HepG2 (cell line): ENCODE results near the gene SLC25A5. TPM values are rescaled to one million over a fixed set of nuclear protein-coding genes. Genes with fewer than 3 reads are reported as not detected.

Experiments
- FOXA1 ChIP-seq, 2 experiments: fragments of 450-650 bp in 1 of 2; sonication (generic) in 1 of 2; formaldehyde crosslinking in 1 of 2; IDR thresholded peaks; 2 replicates each; pipeline versions ENCODE4 v1.4.0 to v1.6.1; 2016 to 2020; ENCODE audit warnings: missing genetic modification reagents in 1 of 2
- FOXA3 ChIP-seq: IDR thresholded peaks from 2 replicates; pipeline ENCODE4 v1.6.1; 2016; ENCODE audit warnings: missing genetic modification reagents, missing compliant biosample characterization
- FOXJ3 ChIP-seq: sonication (generic); formaldehyde crosslinking; IDR thresholded peaks from 2 replicates; pipeline ENCODE4 v1.4.0; 2020; ENCODE audit warnings: missing genetic modification reagents, mild to moderate bottlenecking, borderline replicate concordance
- HNF1A ChIP-seq, 2 experiments: sonication (generic) in 1 of 2; formaldehyde crosslinking in 1 of 2; IDR thresholded peaks; 2 replicates each; pipeline versions ENCODE4 v1.4.0 to v1.6.1; 2016 to 2020; ENCODE audit warnings: borderline replicate concordance in 1 of 2, low read depth in 1 of 2, mild to moderate bottlenecking in 1 of 2, missing genetic modification reagents in 1 of 2
- HNF4G ChIP-seq, 2 experiments: sonication (generic) in 1 of 2; formaldehyde crosslinking in 1 of 2; IDR thresholded peaks; 2 replicates each; pipeline versions ENCODE4 v1.4.0 to v1.6.1; 2011 to 2020; ENCODE audit warnings: borderline replicate concordance in 2 of 2, low read depth in 2 of 2, mild to moderate bottlenecking in 2 of 2, low read length in 1 of 2, missing genetic modification reagents in 1 of 2, moderate library complexity in 1 of 2
- HOXA3 ChIP-seq: sonication (generic); formaldehyde crosslinking; IDR thresholded peaks from 2 replicates; pipeline ENCODE4 v1.5.0; 2020; ENCODE audit warnings: missing genetic modification reagents
- KDM6A ChIP-seq: IDR thresholded peaks from 2 replicates; pipeline ENCODE4 v1.6.1; 2016; ENCODE audit warnings: low read depth
- NR2C2 ChIP-seq: sonication (generic); formaldehyde crosslinking; IDR thresholded peaks from 2 replicates; pipeline ENCODE4 v1.4.0; 2020; ENCODE audit warnings: missing genetic modification reagents, mild to moderate bottlenecking, moderate library complexity, borderline replicate concordance
- NR2F1 ChIP-seq, 2 experiments: fragments of 450-650 bp in 1 of 2; formaldehyde crosslinking in 1 of 2; IDR thresholded peaks; 2 replicates each; pipeline versions ENCODE4 v1.5.0 to v1.6.1; 2016 to 2020; ENCODE audit warnings: mild to moderate bottlenecking in 1 of 2, missing compliant biosample characterization in 1 of 2, missing genetic modification reagents in 1 of 2, moderate library complexity in 1 of 2
- NR2F6 ChIP-seq, 2 experiments: IDR thresholded peaks; 2 replicates each; pipeline ENCODE4 v1.6.1; 2016; ENCODE audit warnings: antibody characterized with exemption in 1 of 2, mild to moderate bottlenecking in 1 of 2
- PAXIP1 ChIP-seq: sonication (generic); formaldehyde crosslinking; conservative IDR thresholded peaks from 2 replicates; pipeline ENCODE4 v1.4.0; 2020; ENCODE audit warnings: mild to moderate bottlenecking, missing genetic modification reagents, moderate library complexity
- PCBP2 ChIP-seq: fragments of 200-400 bp; formaldehyde crosslinking; optimal IDR thresholded peaks from 2 replicates; pipeline ENCODE3; 2018; ENCODE audit warnings: low read length, low read depth; ENCODE audit not compliant: poor library complexity, severe bottlenecking
- RARA ChIP-seq: IDR thresholded peaks from 2 replicates; pipeline ENCODE4 v1.6.1; 2016; ENCODE audit warnings: missing genetic modification reagents, missing compliant biosample characterization
- RXRB ChIP-seq: IDR thresholded peaks from 2 replicates; pipeline ENCODE4 v1.6.1; 2016; ENCODE audit warnings: borderline replicate concordance, missing genetic modification reagents, missing compliant biosample characterization
- SAP130 ChIP-seq: IDR thresholded peaks from 2 replicates; pipeline ENCODE4 v1.6.1; 2016; ENCODE audit warnings: low read depth
- YEATS4 ChIP-seq: sonication (generic); formaldehyde crosslinking; IDR thresholded peaks from 2 replicates; pipeline ENCODE4 v1.4.0; 2020; ENCODE audit warnings: missing genetic modification reagents, borderline replicate concordance
- ZFP41 ChIP-seq: sonication (generic); formaldehyde crosslinking; IDR thresholded peaks from 2 replicates; pipeline ENCODE4 v1.4.0; 2020; ENCODE audit warnings: mild to moderate bottlenecking, missing genetic modification reagents, borderline replicate concordance
- ZNF20 ChIP-seq: sonication (generic); formaldehyde crosslinking; IDR thresholded peaks from 2 replicates; pipeline ENCODE4 v1.4.0; 2020; ENCODE audit warnings: mild to moderate bottlenecking, moderate library complexity, missing genetic modification reagents
- polyA plus RNA-seq, 8 experiments: library from polyadenylated mRNA; depleted of rRNA in 3 of 8; stranded (reverse) in 7 of 8; unstranded in 1 of 8; fragments of >200 nt; fragmentation: Illumina TruSeq in 4 of 8; extraction: Trizol in 4 of 8; gene quantifications; 2 replicates each; pipeline versions ENCODE4 v1.2.1 to v1.2.3, GENCODE V29; 2011 to 2016; ENCODE audit warnings: low read depth in 4 of 8, missing spikeins in 1 of 8, mixed read lengths in 1 of 8; ENCODE audit not compliant: insufficient read depth in 1 of 8
- total RNA-seq, 5 experiments: library from RNA; depleted of rRNA; stranded (reverse); fragments of >200 nt; fragmentation: Illumina TruSeq; extraction: Trizol; gene quantifications; 2 replicates each; pipeline ENCODE4 v1.2.3, GENCODE V29; 2016; ENCODE audit warnings: low read depth in 1 of 5
- TF ChIP-seq, protein P1 (sequence below): sonication (generic); formaldehyde crosslinking; IDR thresholded peaks from 2 replicates; pipeline ENCODE4 v1.5.0; 2020; ENCODE audit warnings: missing genetic modification reagents, mild to moderate bottlenecking, borderline replicate concordance

Gene SLC25A5
- total and polyA plus RNA-seq, 2 of the 13 experiments (the other 11 are each of a cell fraction or from before 2014, with no cell fraction given), result 300 to 402 TPM

- TF ChIP-seq ZNF20 (CRISPR knock-in tag), result no peak
- 0 out of 2 replicates have a peak, but pooled peaks have one; percentile 15 for TF ChIP-seq FOXA1 (IDR thresholded peaks at IDR 0.05)
- no peak for TF ChIP-seq FOXA1 (CRISPR knock-in tag; IDR thresholded peaks at IDR 0.05)
- TF ChIP-seq NR2F1 (CRISPR knock-in tag; IDR thresholded peaks at IDR 0.05), result 0 out of 4 replicates have a peak, but pooled peaks of 1 of the 2 experiments have one; percentile 38
- TF ChIP-seq PCBP2, result no peak
- peak; percentile 58 for TF ChIP-seq NR2C2 (CRISPR knock-in tag)
- peak; percentile 30; the same call in 1 of the 2 replicates for TF ChIP-seq NR2F6 (IDR thresholded peaks at IDR 0.05)
- TF ChIP-seq NR2F6 (CRISPR knock-in tag; IDR thresholded peaks at IDR 0.05), result peak; percentile 63; the same call in 1 of the 2 replicates
- TF ChIP-seq HNF1A (IDR thresholded peaks at IDR 0.05; ENCODE audit: low read depth), result peak; percentile 85
- peak; percentile 91 for TF ChIP-seq HNF1A (CRISPR knock-in tag; IDR thresholded peaks at IDR 0.05; ENCODE audit: borderline replicate concordance)
- peak; percentile 27; the same call in 1 of the 2 replicates for TF ChIP-seq HOXA3 (CRISPR knock-in tag)
- peak; percentile 82 for TF ChIP-seq HNF4G (IDR thresholded peaks at IDR 0.05; ENCODE audit: borderline replicate concordance, low read depth, low read length)
- TF ChIP-seq HNF4G (CRISPR knock-in tag; IDR thresholded peaks at IDR 0.05; ENCODE audit: borderline replicate concordance, low read depth), result peak; percentile 65; the same call in 1 of the 2 replicates
- TF ChIP-seq, protein P1, sequence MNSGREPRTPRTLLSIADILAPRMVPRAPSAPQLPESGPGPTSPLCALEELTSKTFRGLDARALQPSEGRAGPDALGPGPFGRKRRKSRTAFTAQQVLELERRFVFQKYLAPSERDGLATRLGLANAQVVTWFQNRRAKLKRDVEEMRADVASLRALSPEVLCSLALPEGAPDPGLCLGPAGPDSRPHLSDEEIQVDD, result no peak
- 0 out of 2 replicates have a peak, but pooled peaks have one; percentile 28 for TF ChIP-seq FOXJ3 (CRISPR knock-in tag)
- no peak for TF ChIP-seq ZFP41 (CRISPR knock-in tag)
- peak; percentile 22; the same call in 1 of the 2 replicates for TF ChIP-seq RARA
- TF ChIP-seq SAP130 (CRISPR knock-in tag), result 0 out of 2 replicates have a peak, but pooled peaks have one; percentile 17
- peak; percentile 27; the same call in 1 of the 2 replicates for TF ChIP-seq RXRB (CRISPR knock-in tag)
- TF ChIP-seq PAXIP1 (CRISPR knock-in tag), result peak; percentile 93
- peak; percentile 35; the same call in 1 of the 2 replicates for TF ChIP-seq YEATS4
- peak; percentile 49 for TF ChIP-seq FOXA3 (CRISPR knock-in tag)
- TF ChIP-seq KDM6A, result peak; percentile 64; the same call in 1 of the 2 replicates
These were observed 37.7 kb downstream of the SLC25A5 start (continued) for GRCh38 chrX:119505945-119506344.
